ENCODE results near the gene RSKR.
"Not testable (repeated sequence)": the region's sequence is repeated elsewhere in the genome, so short reads cannot be mapped to it uniquely, and the experiment has no call there.

The RSKR gene

DNA sequence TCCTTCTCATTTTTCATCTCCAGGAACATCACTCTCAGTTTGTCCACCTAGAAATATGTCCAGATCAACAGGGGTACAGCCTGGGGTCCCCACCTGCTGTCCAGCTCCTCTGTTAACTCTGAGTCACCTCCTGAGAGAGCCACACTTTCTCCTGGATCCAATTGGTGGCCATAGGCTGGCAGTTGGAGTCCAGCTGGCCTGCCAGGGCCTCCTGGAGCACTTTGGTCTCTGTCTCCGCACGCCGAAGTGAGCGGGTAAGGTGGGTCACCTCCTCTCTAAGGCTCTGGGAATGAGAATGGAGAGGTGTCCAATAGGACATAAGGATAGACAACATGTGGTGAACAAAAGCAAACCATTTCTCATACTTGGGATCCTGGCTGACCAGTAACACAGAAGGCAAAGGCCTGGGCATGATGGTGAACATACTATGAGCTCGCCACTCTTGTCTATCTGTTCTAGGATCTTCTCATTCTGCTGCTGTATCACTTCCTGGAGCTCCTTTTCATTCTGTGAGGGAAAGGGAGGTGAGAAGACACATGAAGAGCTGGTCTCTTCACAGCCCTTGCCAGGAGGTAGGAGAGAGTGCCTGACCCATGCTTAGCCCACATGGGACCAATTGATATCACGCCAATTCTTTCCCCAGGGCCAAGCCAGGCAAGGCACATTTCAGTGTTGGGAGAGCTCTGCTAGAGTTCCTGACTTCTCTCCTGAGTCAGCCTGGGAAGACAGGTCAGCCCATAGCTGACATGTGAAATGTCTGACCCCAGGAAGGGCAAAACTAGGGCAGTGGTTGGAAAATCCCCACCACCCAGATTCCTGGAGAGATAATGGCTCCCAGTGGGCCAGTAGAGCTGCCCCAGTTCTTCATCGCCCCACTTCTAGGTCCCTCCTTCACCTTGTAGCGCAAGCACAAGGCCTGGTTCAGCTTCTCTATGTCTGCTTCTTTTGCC lies 35.5 kb downstream of the RSKR start:
- DNase-seq (ENCODE audit: low spot score), result no peak

GRCh38 chr17:28577466-28577824 lies 36.5 kb downstream of the RSKR start:
- no peak for DNase-seq (ENCODE audit: low spot score)

GRCh38 chr17:28576758-28577465 lies 37.1 kb downstream of the RSKR start, which contains the start of gene ALDOC:
TSS of gene ALDOC (minus strand) at chr17:28576895. CDS start at chr17:28575532, 1,363 bp downstream.
- DNase-seq (ENCODE audit: low spot score), result peak; percentile 99

- not testable (repeated sequence) for DNase-seq (ENCODE audit: low spot score)
Observed at GRCh38 chr17:28576016-28576415, 38.0 kb downstream of the RSKR start.

- no peak for DNase-seq (ENCODE audit: low spot score)
Observed at GRCh38 chr17:28575126-28575795, 38.7 kb downstream of the RSKR start.

DNA sequence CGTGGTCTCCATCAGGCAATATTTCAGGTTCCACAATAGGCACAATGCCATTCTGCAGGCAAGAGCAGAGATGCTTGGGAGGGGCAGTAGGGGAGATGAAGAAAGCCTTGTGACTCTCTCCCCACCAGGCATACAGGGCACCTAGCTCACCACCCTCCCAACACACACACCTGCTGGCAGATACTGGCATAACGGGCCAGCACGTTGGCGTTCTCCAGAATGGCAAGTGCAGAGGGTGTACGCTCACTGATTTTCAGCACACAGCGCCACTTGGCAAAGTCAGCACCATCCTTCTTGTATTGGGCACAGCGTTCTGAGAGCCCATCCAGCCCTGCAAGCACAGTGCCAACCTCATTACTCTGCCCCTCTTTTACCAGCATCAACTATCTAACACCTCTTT lies 39.5 kb downstream of the RSKR start:
- no peak for DNase-seq (ENCODE audit: low spot score)

- no peak for DNase-seq (ENCODE audit: low spot score)
Observed at GRCh38 chr17:28573966-28574480, 40.0 kb downstream of the RSKR start.

DNA sequence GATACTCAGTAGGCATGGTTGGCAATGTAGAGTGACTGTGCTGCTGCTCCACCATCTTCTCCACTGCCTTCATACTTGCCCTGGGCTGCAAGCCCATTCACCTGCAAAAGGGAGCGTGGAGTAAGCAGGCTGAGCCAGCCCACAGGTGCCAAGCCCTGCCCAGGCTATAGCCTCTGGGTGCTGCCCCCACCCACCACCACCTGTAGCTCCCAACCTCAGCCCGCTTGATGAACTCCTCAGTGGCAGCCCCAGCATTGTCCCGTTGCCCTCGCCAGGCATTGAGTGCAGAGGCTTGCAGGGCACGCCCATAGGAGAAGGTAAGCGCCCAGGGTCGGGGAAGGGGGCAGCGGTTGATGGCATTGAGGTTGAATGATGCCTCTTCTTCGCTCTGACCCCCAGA lies 40.5 kb downstream of the RSKR start:
- no peak for DNase-seq (ENCODE audit: low spot score)

DNA sequence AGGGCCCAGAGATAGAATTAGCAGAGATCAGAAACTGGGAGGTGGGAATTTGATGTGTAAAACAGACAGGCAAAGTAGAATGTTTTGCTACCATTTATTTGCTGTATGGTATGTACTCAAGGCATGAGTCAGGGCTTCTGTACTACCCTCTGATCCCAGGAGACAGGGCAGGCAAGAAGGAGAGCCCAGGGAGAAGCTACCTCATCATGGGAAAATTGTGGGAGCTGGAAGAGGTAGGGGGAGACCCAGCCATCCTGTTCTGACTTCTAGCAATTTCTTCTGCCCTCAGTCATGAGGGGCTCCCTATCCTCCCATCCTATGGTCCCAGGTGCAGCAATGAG lies 41.0 kb downstream of the RSKR start:
- DNase-seq (ENCODE audit: low spot score), result no peak

DNA sequence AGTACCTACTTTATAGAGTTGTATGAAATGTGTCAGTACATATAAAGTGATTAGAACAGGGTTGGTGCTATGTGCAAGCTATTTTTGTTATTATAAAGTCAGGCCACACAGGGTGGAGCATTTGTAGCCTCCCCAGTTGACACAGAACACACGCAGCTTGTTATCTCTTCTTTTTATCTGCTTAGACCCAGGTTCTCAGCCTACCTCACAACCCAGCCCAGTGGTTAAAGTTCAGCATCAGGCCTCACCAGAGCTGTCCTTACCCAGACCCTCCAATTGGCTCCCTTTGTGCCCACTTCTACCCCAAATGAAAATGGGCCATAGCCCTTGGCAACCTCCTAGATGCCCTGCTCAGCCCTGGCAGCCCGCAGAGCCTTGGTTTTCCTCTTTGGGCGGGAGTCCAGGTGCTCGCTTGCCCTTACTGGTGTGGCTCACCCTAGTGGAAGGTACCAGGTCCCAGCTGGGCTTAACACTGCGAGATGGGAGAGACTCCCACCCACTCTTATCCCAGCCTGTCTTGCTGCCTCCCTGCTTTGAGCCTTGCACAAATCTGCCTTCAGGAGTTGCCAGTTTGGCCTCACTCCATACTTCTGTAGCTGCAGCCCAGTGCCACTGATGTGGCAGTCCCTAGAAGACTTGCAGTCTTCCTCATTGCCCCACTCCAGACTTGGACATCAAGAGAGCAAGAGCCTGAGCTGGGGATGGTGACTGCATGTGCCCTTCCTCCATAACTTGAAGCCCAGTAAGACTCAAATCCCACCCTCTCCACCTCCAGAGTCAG lies 41.5 kb downstream of the RSKR start:
- no peak for DNase-seq (ENCODE audit: low spot score)

- peak; percentile 98 for DNase-seq (ENCODE audit: low spot score)
Observed at GRCh38 chr17:28571361-28572122, 42.4 kb downstream of the RSKR start, which contains the start of gene PIGS. TSS of gene PIGS (minus strand) at chr17:28571524. CDS start at chr17:28571496, 28 bp downstream.

DNA sequence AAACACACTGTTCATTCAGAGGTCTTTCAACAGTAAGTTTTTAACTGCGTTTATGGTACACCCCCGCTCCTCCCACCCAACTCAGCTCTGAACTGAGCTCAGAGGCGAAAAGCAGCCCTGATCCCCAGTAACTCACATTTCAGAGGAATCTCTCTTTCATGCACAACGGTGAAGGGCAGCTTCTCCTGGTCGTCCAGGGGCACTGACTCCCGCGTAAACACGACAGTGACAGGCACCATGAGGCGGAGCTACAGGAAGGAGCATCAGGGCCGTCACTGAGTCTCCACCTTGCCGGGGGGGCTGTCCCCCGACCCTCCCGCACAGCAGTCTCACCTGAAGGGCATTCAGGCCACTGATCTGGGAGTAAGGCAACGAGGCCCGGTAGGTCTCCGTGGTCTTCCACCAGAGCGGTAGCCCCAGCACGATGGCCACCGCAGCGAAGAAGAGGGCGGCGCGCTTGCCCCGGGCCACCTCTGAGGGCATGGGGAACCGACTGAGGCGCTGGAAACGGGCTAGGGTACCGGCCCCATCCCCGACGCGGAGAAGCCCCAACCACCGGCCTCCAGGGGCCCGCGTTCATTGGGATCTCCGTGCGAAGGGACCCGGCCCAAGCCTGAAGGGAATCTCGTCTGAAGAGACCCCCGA lies 43.1 kb downstream of the RSKR start:
- DNase-seq (ENCODE audit: low spot score), result peak; percentile 52

- DNase-seq (ENCODE audit: low spot score), result no peak
Observed at GRCh38 chr17:28569446-28569845, 44.5 kb downstream of the RSKR start.

DNA sequence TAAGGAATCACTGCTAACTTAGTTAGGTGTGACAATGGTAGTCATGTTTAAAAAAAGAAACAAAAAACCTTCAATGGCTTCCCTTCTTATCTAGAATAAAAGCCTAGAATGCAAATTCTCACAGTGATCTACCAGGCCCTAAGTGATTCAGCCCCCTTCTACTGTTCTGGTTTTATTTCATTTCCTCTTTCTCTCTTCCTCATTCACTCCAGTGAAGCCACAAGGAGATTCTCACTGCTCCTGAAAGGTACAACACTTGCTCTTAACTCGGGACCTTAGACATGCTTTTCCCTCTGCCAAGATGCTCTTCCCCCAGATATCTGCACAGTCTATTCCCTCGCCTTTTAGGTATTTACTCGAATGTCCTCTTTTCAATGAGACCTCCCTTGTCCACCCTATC lies 46.4 kb downstream of the RSKR start:
- no peak for DNase-seq (ENCODE audit: low spot score)

GRCh38 chr17:28563475-28563874 lies 50.5 kb downstream of the RSKR start:
- no peak for DNase-seq (ENCODE audit: low spot score)
